ENCODE data around the gene CIPC.

Gene CIPC

GRCh38 chr14:77155083-77155482 is 57.0 kb downstream of the CIPC start:
- no peak for DNase-seq

- no peak for DNase-seq
These were observed 59.7 kb downstream of the CIPC start for GRCh38 chr14:77157740-77158139.

GRCh38 chr14:77158175-77158881 is 60.3 kb downstream of the CIPC start:
- no peak for DNase-seq

GRCh38 chr14:77158882-77159255 is 60.8 kb downstream of the CIPC start:
- DNase-seq, result no peak

- DNase-seq, result no peak
These were observed 63.0 kb downstream of the CIPC start for GRCh38 chr14:77161011-77161410.

Measured in cerebellar nuclear complex (tissue), 1 donor.